Breast epithelium (tissue), 4 donors: ENCODE data around the gene GPATCH3. TPM values are rescaled to one million over a fixed set of nuclear protein-coding genes. Genes with fewer than 3 reads are reported as not detected.

Experiments
- DNase-seq, 2 donors: peaks; one replicate each; pipeline ENCODE4 v3.0.0-alpha.2; 2019; ENCODE audit warnings: low spot score in 2 of 2
- H3K27ac ChIP-seq, 2 donors: fragments of 200-600 bp; sonication (generic) in 1 of 2; one replicate each; pipeline ENCODE4 v1.5.1; 2016 to 2019; ENCODE audit warnings: mild to moderate bottlenecking in 1 of 2
- H3K27me3 ChIP-seq, 2 donors: fragments of 200-600 bp; sonication (generic) in 1 of 2; one replicate each; pipeline versions ENCODE4 v1.5.1 to v1.6.0; 2017 to 2019; ENCODE audit warnings: control low read depth in 1 of 2, mild to moderate bottlenecking in 1 of 2
- H3K36me3 ChIP-seq: fragments of 200-600 bp; one replicate; pipeline ENCODE4 v1.5.1; 2019
- H3K4me1 ChIP-seq, 2 donors: fragments of 200-600 bp; sonication (generic); one replicate each; pipeline ENCODE4 v1.5.1; 2016 to 2019; ENCODE audit warnings: control low read depth in 1 of 2
- H3K4me3 ChIP-seq, 3 donors: fragments of 200-600 bp; sonication (generic); 1 replicate in 2 of 3; 2 replicates in 1 of 3; pipeline ENCODE4 v1.5.1; 2016 to 2019; ENCODE audit warnings: mild to moderate bottlenecking in 3 of 3, moderate library complexity in 2 of 3
- H3K9me3 ChIP-seq, 2 donors: fragments of 200-600 bp; sonication (generic) in 1 of 2; one replicate each; pipeline ENCODE4 v1.5.1; 2016 to 2019; ENCODE audit warnings: control low read depth in 1 of 2
- POLR2A ChIP-seq: fragments of 450-650 bp; IDR thresholded peaks from one replicate; pipeline ENCODE4 v1.6.1; 2016; ENCODE audit warnings: antibody characterized with exemption, mild to moderate bottlenecking, moderate library complexity
- POLR2AphosphoS5 ChIP-seq, 3 donors: sonication (generic); formaldehyde crosslinking; IDR thresholded peaks; one replicate each; pipeline ENCODE4 v1.6.1; 2017; ENCODE audit warnings: antibody characterized with exemption in 3 of 3
- intact Hi-C: fragments of 100-400 bp; cut with DNase I; formaldehyde crosslinking; loops from one replicate; pipeline ENCODE4 v1.15.1; 2023; ENCODE audit warnings: low total_unique reads
- total RNA-seq, 3 donors: library from RNA; depleted of rRNA; stranded (reverse); fragments of >200 nt; gene quantifications; one replicate each; pipeline ENCODE4 v1.1.0, GENCODE V29; 2016
- TF ChIP-seq, protein P1 (sequence below), 3 donors: fragments of 450-650 bp; IDR thresholded peaks; one replicate each; pipeline ENCODE4 v1.5.1; 2016 to 2017; ENCODE audit warnings: antibody characterized with exemption in 3 of 3, mild to moderate bottlenecking in 3 of 3, moderate library complexity in 3 of 3

GPATCH3 gene
- total RNA-seq, 3 donors from 2014 or later = 8.3 to 13.5 (median 11.8) TPM

DNA sequence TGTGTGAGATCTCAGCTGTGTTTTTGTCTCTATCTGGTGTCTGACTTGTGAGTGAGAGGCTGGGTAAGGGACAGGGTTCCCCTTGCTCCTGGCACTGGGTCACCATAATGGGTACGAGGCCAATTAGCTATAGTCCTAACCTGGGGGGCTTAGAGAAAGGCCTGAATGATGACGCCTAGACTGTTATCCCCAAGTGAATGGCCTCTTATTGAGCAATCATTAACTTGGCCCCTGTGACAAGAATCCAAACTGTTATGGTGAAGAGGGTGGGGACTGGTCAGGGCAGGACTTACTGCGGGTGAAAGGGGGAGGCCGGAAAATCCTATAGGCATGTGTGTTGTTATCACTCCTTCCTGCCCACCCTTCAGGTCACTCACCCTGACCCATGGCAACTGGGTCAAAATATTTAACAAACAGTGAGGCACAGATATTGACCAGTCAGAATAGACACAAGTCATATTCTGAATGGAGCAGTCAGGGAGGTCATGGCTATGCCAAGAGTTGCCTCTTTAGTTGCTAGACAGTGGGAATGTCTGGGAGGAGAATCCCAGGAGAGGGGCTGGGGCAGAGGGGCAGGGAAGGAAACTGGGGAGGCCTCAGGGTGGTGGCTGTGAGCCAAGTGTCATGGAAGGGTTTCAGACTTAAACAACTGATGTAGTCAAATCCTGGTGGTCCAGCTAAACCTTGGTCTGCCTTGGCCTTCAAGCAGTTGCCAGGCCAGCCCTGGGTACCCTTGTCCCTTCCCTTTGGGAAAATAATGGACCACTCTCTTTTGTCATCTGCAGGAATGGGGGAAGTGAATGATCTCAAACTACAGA lies 10.3 kb upstream of the GPATCH3 start:
- DNase-seq = no peak
- no peak overlapping the region for H3K27ac ChIP-seq

DNA sequence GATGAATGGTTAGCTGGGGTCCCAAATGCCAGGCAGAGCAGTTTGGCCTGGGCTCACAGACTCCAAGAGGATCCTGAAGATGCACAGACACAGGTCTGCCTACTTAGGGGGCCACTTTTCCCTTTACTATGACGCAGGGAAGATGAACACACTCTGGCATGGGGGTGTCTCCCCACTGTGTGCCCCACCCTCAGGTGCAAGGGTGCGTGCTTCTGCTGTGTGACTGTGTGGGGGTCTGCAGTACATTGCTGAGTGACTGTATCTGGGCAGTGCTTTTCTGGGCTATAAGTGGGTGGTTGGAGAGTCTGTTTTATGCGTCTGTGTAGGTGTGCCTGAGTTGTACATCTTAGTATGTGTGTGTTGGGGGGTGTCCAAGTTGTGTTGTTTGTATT lies 9.7 kb upstream of the GPATCH3 start:
- intact Hi-C loops = no loop called here
- no peak for DNase-seq

More for the DNA sequence above, 10.3 kb upstream of the GPATCH3 start:
- intact Hi-C loops = no loop called here
- no peaks in the 10 kb centered on the region for H3K27me3 ChIP-seq
- H3K4me3 ChIP-seq = no peak overlapping the region
- TF ChIP-seq POLR2A = no peak
- TF ChIP-seq, protein P1, sequence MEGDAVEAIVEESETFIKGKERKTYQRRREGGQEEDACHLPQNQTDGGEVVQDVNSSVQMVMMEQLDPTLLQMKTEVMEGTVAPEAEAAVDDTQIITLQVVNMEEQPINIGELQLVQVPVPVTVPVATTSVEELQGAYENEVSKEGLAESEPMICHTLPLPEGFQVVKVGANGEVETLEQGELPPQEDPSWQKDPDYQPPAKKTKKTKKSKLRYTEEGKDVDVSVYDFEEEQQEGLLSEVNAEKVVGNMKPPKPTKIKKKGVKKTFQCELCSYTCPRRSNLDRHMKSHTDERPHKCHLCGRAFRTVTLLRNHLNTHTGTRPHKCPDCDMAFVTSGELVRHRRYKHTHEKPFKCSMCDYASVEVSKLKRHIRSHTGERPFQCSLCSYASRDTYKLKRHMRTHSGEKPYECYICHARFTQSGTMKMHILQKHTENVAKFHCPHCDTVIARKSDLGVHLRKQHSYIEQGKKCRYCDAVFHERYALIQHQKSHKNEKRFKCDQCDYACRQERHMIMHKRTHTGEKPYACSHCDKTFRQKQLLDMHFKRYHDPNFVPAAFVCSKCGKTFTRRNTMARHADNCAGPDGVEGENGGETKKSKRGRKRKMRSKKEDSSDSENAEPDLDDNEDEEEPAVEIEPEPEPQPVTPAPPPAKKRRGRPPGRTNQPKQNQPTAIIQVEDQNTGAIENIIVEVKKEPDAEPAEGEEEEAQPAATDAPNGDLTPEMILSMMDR (IDR thresholded peaks at IDR 0.05) = no peak
- TF ChIP-seq POLR2AphosphoS5 (IDR thresholded peaks at IDR 0.05) = no peak
- H3K36me3 ChIP-seq = no peaks in the 10 kb centered on the region
- H3K4me1 ChIP-seq = no peaks in the 10 kb centered on the region
- no peaks in the 10 kb centered on the region for H3K9me3 ChIP-seq

DNA sequence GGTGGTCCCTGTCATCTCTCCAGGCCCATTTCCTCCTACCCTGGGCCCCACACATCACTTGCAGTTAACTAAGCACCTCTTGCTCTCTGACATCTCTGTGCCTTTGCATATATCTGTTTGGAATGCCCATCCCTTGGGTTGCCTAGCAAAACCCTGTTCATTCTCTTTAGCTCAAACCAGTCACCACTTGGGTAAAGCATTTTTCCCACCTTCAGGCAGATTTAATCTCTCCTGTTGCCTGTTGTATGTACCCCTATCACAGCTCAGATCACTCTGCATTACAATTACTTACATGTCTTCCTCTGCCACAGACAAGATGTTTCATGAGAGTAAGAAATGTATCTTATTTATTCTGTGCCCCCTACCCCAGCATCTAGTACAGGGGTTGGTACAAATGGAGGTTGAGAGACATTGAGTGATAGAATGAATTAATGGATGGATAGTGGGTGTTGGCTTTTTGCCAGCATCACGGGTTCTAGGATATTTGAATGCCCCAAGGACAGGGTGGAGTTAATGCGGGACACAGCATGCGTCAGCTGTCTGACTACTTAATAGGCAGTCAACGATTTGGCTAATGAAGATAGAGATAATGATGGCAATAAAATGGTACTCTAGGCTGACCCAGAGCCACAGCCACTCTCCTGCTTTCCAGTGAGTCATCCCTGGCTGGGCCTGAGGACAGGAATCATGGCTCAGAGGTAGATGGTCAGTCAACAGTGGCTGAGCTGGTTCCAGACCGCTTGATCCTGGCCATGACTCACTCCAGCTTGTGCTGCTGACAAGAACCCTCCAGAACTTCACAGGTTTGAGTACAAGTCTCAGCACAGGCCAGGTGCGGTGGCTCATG lies 7.0 kb upstream of the GPATCH3 start:
- Histone ChIP-seq H3K4me1 (no peaks in the 10 kb centered on the region), H3K9me3 (no peaks in the 10 kb centered on the region), H3K27ac (no peak overlapping the region), H3K36me3 (no peaks in the 10 kb centered on the region), H3K27me3 (no peaks in the 10 kb centered on the region), H3K4me3 (no peak overlapping the region)
- DNase-seq = peak in 1 of 2 donors; percentile 71
- TF ChIP-seq POLR2A = no peak
- TF ChIP-seq, protein P1 (IDR thresholded peaks at IDR 0.05) = no peak
- intact Hi-C loops = no loop called here

More for the DNA sequence above, 9.7 kb upstream of the GPATCH3 start:
- H3K9me3 ChIP-seq = no peaks in the 10 kb centered on the region
- TF ChIP-seq POLR2A (no peak), POLR2AphosphoS5 (IDR thresholded peaks at IDR 0.05) (no peak)
- TF ChIP-seq, protein P1 (IDR thresholded peaks at IDR 0.05) = no peak
- H3K4me1 ChIP-seq = no peaks in the 10 kb centered on the region
- no peaks in the 10 kb centered on the region for H3K27me3 ChIP-seq
- no peak overlapping the region for H3K4me3 ChIP-seq
- H3K27ac ChIP-seq = no peak overlapping the region
- H3K36me3 ChIP-seq = no peaks in the 10 kb centered on the region

DNA sequence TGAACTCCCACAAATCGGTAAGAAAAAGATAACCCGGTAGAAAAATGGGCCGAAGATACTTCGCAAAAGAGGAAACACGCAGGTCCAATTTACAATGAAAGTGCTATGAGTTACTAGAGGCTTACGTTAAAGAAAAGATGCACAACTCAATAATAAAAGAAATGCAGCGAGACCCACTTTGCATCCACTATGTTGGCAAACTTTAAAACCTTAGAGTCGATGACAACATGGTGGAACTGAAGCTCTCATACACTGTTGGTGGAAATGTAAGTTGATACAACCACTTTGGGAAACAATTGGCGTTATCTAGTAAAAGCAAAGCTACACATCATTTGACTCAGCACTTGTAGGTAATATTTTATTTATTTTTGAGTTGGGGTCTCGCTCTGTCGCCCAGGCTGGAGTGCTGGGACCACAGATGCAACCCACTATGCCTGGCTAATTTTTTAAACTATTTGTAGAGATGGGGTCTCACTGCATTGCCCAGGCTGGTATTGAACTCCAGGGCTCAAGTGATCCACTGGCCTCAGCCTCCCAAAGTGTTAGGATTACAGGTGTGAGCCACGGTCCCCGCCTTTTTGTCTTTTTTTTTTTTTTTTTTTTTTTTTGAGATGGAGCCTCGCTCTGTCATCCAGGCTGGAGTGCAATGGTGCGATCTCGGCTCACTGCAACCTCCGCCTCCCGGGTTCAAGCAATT lies 696 bp upstream of the GPATCH3 start:
- Histone ChIP-seq H3K27ac (peak overlapping the region; percentile 83 to 86), H3K27me3 (no peaks in the 10 kb centered on the region), H3K36me3 (no peaks in the 10 kb centered on the region), H3K4me1 (peaks cover 4 to 10% of the 10 kb centered on the region in 2 donors), H3K9me3 (no peaks in the 10 kb centered on the region), H3K4me3 (peak overlapping the region; percentile 85 to 98 (median 97))
- TF ChIP-seq, protein P1 (IDR thresholded peaks at IDR 0.05) = no peak
- TF ChIP-seq POLR2A (no peak), POLR2AphosphoS5 (IDR thresholded peaks at IDR 0.05) (no peak)
- DNase-seq = no peak
- intact Hi-C loops = no loop called here
